Fibroblast of peridontal ligament (primary cell): ENCODE measurements around the gene UBE2L3.

Experiments used
- DNase-seq: peaks from one replicate; pipeline ENCODE4 v3.0.0-alpha.2; 2010; ENCODE audit errors: extremely low read depth

UBE2L3 gene

DNA sequence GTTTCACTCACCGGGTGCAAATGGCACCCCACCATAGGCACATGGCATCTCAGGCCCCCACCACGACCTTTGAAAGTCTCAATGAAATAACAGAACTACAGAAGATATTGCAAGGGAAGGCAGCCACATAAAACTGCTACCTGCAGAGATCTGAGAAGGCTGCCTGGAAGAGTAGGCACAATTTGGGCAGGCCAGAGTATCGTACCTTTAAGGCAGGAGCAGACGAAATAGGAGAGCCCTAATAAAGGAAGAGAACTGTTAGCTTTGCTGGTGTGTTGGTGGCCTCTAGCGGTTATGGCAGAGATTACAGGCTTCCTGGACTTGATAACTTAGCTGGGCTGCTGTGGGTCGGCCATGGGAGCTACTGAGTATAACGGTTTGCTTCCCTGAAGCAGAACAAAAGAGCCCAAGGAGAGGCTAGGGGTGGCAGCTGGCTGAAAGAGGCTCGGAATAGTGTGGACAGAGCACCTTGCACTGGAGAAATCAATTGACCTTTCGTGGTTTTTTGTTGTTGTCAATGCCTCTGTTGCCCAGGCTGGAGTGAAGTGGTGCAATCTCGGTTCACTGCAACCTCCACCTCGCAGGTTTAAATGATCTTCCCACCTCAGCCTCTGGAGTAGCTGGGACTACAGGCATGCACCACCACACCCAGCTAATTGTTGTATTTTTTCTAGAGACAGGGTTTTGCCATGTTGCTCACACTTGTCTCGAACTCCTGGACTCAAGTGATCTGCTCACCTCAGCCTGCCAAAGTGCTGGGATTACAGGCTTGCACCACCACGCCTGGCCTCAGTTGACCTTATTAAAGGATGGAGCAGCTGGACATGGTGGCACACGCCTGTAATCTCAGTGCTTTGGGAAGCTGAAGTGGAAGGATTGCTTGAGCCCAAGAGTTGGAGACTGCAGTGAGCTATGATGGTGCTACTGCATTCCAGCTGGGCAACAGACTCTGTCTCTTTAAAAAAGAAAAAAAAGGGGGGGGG, 79.4 kb downstream of the UBE2L3 start:
- peak; percentile 88 for DNase-seq

DNA sequence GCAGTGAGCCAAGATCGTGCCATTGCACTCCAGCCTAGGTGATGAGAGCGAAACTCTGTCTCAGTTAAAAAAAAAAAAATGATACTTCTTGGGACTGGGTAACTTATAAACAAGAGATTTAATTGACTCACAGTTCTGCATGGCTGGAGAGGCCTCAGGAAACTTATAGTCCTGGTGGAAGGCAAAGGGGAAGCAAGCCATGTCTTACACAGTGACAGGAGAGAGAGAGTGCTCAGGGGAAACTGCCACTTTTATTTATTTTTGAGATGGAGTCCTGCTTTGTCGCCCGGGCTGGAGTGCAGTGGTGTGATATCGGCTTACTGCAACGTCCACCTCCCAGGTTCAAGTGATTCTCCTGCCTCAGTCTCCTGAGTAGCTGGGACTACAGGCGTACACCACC, 82.8 kb downstream of the UBE2L3 start:
- DNase-seq = no peak

DNA sequence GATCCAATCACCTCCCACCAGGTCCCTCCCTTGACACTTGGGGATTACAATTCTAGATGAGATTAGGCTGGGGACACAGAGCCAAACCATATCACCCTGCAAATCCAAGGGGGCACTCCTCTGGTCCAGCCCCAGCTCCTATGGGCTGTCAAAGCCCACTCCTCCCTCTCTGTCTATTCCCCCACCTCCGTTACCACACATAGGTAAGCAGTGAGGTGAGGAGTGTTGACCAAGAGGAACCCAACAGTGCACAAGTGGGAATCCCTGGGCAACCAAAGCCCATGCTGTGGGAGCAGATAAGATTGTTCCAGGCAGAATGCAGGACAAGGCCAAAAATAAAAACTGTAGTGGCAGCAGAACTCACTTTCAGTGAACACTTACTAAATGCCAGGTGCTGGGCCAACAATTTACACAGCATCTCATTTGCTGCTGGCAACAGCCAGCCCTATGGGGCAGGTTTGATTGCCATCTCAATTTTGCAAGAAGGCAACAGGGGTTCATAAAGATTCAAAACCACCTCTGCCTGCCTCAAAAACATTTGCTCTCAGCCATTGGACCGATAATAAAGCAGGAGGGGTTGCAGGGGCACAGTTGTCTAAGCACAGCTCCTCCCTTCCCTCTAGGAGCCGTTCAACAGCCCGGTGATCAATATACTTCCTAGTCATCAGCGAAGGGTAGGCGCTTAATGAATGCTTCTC, 83.5 kb downstream of the UBE2L3 start:
- DNase-seq = no peak

DNA sequence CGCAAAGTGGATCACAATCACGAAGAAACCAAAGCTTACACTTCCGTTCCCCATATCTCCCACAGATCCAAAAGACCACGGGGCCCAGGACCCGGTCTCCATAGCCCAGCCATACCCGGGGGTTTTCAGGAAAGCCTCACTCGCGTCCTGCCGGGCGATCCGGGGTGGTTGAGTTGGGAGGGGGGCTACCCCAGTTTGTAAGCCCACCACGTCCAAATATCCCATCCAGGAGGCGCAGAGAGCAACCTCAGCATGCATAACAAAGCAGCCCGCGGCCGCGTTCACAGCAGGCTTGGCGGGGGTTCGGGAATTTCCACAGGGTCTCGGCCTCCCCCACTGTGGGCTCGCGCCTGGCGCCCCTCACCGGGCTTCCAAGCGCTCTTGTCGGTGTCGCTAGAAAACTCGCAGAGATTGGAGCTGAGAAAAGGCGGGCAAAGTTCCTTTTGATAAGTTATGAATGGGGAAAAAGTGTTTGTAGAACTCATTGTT, 84.1 kb downstream of the UBE2L3 start:
- no peak for DNase-seq

GRCh38 chr22:21652010-21652546, 84.6 kb downstream of the UBE2L3 start:
- DNase-seq = peak; percentile 84

- DNase-seq = no peak
These were observed 85.3 kb downstream of the UBE2L3 start for GRCh38 chr22:21652547-21653545.

DNA sequence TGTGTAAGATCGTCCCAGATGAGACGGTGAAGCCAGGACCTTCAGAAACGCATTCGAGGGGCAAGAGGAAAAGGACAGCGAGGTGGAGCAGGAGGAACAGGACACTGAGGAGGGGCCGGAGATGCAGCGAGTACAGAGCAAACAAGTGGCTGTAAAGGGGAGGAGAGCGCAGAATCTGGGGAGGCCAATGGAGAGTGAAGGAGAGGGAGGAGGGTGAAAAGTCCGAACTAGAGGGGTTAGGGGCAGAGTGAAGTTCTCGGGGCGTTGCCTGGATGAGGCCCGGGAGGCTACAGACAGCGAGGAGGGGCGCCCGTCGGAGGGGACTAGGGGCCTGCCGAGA, 89.5 kb downstream of the UBE2L3 start:
- no peak for DNase-seq

DNA sequence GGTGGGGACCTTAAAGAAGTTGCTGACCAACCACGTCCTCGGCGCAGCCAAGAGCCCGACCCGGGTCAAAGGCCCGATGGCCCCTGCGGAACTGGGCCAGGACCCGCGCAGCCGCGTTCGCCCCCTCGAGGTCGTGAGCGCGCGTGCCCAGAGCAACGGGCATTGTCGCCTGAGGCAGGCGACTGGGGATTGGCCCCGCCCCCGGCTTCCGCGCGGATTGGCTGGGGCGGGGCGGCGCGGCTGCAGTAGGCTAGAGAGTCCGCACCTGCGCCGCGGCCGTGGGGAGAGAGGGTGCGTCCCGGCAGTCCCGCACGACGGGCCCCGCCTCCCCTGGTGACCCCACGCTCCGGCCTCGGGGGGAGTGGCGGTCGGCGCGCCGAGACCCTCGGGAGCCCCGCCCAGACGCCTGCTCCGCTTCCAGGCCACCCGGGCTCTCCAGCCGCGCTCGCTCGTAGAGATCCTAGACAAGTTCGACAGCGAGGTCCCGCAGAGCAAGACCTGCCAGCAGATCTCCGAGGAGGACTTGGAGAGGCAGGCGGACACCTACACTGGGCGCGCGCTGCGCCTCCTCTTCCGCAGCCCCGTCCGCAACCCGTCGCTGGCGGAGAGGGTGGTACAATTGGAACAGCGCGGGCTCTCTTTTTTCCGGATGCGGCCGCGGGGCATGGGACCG, 90.0 kb downstream of the UBE2L3 start:
- DNase-seq = no peak

- no peak for DNase-seq
These were observed 92.5 kb downstream of the UBE2L3 start for GRCh38 chr22:21659864-21660525.

DNA sequence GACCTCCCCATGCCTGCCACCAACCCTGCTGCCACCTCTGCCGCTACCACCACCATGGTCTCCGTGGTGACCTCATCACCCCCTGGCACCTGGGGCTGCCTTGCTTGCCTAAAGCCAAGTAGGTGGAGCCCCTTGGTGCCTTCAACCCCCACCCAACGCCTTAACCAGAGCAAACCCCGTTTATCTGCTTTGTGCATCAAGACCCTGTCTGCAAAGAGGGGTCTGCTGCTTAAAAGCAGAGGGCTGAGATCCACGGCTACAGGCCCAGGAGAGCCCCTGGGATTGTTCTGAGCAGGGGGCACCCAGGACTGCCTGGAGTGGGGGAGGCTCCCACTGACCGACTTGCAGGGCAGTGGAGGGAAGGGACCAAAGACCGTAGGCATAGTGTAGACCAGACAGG, 93.4 kb downstream of the UBE2L3 start:
- DNase-seq = no peak

GRCh38 chr22:21661991-21662390, 94.5 kb downstream of the UBE2L3 start:
- no peak for DNase-seq

DNA sequence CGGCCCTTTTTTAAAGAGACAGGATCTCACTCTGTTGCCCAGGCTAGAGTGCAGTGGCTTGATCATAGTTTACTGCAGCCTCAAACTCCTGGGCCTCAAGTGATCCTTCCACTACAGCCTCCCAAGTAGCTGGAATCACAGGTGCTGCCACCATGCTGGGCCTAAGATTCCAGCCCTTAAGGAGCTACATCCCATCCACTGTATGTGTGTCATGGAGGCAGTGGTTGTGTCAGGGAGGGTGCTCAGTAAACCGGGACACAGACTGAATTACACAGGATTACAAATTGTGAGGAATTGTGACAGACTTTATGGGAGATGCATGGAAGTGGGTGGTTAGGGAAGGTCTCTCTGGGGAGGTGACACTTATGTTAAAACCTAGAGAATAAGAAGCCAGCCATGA, 96.2 kb downstream of the UBE2L3 start:
- no peak for DNase-seq

- DNase-seq = no peak
These were observed 97.7 kb downstream of the UBE2L3 start for GRCh38 chr22:21665047-21665851.

- no peak for DNase-seq
These were observed 99.3 kb downstream of the UBE2L3 start for GRCh38 chr22:21666786-21667185.

- no peak for DNase-seq
These were observed 101.5 kb downstream of the UBE2L3 start for GRCh38 chr22:21669026-21669425.

DNA sequence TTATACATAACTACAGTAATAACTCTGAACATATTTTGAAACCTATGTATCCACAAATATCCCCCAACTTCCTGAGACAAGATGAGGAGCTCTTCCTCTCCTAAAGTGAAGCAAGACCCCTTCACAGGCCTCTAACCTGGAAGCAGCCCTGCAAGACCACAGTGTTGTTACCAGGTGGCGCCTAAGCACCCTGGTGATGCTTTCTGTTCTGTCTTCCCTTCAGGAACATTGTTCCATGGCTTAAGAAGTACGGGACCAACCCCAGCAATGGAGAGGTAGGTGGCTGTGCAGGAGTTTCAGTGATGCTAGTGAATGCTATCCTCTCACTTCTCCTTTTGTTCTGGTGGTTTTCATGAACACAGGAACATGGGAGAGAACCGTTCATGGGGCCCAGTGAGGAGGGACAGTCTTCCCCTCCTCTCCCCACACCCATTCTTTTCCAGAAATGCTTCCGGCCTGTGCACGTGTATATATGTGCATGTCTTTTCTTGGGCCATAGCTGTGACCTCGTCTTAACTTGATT, 104.7 kb downstream of the UBE2L3 start:
- DNase-seq = no peak
